ENCODE results near the gene NYAP2.

Gene NYAP2

DNA sequence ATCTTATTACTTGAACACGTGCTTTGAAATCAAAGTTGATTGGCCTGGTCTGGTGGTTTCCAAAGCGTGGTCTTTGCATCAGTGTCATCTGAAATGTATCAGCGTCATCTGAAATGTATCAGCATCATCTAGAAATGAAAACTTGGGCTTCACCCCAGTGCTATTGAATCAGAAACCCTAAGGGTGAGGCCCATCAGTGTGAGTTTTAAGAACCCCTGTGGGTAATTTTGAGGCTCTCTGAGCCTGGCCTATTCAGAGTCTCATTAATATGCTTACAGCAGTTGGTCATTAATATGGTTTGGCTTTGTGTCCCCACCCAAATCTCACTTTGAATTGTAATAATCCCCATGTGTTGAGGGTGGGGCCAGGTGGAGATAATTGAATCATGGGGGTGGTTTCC, 85.2 kb downstream of the NYAP2 start:
- no peak for DNase-seq (ENCODE audit: low read depth, low spot score)

GRCh38 chr2:225486236-225486635, 86.7 kb downstream of the NYAP2 start:
- no peak for DNase-seq (ENCODE audit: low read depth, low spot score)

DNA sequence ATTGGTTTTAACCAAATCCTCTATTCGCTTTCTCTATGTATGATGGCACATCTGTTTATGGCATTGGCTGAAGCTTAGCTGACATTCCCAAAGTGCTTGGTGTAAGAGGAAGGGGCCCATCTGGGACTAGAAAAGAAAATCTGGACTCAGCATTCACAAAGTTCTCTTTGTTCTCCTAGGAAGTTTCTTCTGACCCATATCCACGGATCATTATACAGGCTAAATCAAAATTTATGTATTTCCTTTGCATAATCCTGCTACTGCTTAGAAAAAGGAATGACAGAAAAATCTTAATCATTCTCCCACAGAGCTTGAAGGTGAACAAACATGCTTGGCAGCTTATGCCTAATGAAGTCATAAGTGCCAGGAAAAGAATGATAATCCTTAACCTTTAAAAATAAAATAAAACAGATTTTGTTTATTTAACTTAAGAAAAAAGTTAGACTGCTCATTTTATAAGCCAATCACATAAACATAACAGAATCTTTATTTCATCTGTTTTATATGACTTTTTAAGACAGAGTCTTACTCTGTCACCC, 88.4 kb downstream of the NYAP2 start:
- DNase-seq (ENCODE audit: low read depth, low spot score) = no peak

GRCh38 chr2:225488743-225489142, 89.2 kb downstream of the NYAP2 start:
- no peak for DNase-seq (ENCODE audit: low read depth, low spot score)

DNA sequence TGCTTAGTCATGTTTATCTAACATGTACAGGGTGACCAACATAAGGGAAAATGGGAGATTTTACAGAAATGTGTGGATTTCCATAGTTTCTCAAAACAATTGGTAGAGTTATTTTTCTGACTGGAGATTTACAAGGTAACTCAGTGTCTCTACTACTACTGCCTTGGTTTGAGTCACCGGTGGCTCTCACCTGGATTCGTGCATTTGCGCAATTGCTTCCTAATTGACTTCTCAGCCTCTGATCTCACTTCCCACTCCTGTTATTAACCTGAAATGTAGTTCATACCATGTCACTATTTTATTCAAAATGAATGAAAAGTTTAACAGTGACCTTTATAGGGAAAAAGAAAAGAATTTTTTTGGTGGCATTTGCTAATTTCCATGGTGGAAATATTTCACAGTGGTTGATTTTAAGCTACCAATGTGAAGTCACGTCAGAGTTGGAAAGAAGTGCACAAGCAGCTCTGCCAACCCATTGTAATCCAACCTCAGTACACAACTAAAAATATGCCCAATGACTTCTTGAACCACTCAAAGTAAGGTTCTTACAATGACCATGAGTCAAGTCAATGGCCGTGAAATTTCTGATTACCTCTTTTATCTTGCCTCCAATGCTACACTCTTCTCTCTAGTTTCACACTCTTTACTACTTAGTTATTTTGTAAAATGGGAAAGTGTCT, 94.0 kb downstream of the NYAP2 start:
- no peak for DNase-seq (ENCODE audit: low read depth, low spot score)

GRCh38 chr2:225494100-225494459, 94.6 kb downstream of the NYAP2 start:
- DNase-seq (ENCODE audit: low read depth, low spot score) = no peak

DNA sequence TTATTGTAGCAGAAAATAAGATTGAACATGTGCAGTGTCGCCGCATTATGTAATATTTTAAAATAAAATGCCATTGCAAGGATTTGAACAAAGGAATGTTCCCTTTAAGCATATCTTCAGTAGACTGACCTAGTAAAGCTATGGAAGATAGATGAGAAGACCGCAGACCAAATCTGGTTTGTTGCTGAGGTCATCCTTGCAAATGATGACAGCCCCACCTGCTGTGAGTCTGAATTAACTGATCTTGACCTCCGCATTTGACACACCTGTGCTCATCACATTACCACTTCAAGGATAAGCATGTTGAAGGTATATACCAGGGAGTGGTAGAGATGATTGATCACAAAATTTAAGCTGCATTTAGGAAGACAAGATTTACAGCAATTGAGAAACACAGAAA, 96.2 kb downstream of the NYAP2 start:
- DNase-seq (ENCODE audit: low read depth, low spot score) = no peak

- no peak for DNase-seq (ENCODE audit: low read depth, low spot score)
Measured at GRCh38 chr2:225496568-225496967, 97.1 kb downstream of the NYAP2 start.

GRCh38 chr2:225497166-225497565, 97.7 kb downstream of the NYAP2 start:
- DNase-seq (ENCODE audit: low read depth, low spot score) = no peak

- no peak for DNase-seq (ENCODE audit: low read depth, low spot score)
Measured at GRCh38 chr2:225501022-225501421, 101.5 kb downstream of the NYAP2 start.

DNA sequence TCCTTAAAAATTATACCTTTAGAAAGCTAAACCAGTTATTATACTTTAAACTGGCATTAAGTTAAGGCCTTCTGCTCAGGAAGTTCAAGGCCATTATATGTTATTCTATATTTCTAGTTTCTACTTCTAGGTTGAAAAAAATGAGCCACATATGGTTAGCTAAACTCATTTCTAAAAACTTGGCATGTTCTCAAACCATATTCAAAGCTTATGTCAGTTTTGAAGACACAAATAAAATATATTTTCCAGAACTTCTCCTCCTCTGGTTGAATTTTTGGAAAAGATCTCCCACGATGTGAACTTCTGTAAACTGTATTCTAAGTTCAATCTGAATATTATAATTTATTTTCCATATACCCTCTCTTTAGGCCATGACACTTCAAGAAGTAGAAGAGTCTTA, 103.5 kb downstream of the NYAP2 start:
- no peak for DNase-seq (ENCODE audit: low read depth, low spot score)

GRCh38 chr2:225510796-225511195, 111.3 kb downstream of the NYAP2 start:
- no peak for DNase-seq (ENCODE audit: low read depth, low spot score)

DNA sequence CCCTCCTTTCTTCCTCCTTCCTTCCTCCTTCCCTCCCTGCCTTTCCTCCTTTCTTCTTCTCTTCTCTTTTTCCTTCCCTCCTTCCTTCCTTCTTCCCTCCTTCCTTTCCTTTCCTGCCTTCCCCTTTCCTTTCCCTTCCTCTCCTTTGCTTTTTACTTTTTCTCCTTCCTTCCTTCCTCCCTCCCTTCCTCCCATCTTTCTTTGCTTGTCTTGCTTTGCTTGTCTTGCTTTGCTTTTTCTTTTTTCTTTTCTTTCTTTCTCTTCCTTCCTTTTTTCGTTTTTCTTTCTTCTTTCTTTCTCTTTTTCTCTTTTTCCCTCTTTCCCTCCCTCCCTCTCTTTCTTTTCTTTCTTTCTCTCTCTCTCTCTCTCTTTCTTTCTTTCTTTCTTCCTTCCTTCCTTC, 113.0 kb downstream of the NYAP2 start:
- no peak for DNase-seq (ENCODE audit: low read depth, low spot score)

GRCh38 chr2:225512876-225513540, 113.5 kb downstream of the NYAP2 start:
- DNase-seq (ENCODE audit: low read depth, low spot score) = no peak

- no peak for DNase-seq (ENCODE audit: low read depth, low spot score)
Measured at GRCh38 chr2:225515033-225515432, 115.5 kb downstream of the NYAP2 start.

DNA sequence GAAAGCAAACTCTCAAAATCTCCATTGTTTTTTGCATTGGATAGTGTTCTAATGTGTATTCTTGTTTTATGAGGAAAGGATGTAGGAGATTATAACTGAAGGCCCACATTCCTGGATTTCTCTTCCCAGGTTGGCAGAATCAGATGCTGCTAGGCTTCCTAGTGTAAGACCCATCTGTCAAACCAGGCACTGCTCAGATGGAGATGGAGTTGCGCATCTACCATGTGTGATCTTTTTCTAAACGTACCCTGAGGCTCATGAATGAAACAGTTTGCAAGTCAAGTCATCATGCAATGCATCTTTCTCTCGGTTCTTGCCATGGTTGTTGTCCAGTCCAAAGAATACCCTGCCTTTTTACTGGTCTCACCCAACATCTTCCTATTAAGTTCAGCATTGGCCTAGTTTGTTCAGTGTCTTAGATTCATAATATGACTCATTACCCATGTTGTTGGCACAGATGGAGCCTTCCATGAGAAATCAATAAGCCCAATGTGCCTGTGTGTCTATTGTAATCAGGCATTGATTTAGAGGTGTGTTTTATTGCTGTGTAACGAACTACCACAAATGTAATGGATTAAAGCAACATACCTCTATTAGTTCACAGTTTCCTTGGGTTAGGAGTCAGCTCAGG, 127.4 kb downstream of the NYAP2 start:
- DNase-seq (ENCODE audit: low read depth, low spot score) = no peak

DNA sequence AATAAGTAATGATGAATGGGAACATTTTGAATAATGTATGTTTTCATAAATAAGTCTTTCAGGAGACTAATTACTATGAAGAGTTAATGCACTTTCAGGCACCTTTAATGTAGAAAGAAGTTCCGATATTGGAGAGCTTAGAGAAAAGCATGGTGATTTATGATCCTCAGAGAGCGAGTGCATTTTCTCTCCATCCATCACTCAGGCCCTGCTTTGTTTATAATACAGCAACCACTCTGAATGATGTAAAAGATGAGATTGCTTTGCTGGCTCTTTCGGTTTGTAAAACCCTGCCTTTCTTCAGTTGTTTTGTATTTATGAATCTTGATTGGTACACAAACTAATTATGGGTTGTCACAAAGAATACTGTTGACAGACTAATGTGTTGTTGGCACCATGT, 132.0 kb downstream of the NYAP2 start:
- DNase-seq (ENCODE audit: low read depth, low spot score) = no peak

GRCh38 chr2:225532096-225532495, 132.6 kb downstream of the NYAP2 start:
- no peak for DNase-seq (ENCODE audit: low read depth, low spot score)

DNA sequence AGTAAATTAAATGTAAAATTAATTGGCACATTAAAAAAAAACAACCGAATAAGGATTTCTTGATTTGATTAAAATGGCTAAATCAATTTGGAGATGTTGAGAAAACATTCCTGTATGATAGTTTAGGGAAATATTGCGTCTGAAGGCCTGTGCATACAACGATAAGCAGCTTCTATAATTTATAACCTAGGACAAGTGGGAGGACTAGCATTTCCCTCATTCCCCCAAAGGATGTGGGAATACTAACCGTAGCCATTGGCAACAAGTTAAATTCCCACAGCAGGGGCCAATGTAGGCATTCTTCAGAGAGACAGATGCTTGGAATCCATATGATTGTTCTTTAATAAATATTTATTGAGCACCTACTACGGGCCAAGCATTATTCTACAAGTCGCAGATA, 134.5 kb downstream of the NYAP2 start:
- no peak for DNase-seq (ENCODE audit: low read depth, low spot score)

- no peak for DNase-seq (ENCODE audit: low read depth, low spot score)
Measured at GRCh38 chr2:225534697-225535096, 135.2 kb downstream of the NYAP2 start.

DNA sequence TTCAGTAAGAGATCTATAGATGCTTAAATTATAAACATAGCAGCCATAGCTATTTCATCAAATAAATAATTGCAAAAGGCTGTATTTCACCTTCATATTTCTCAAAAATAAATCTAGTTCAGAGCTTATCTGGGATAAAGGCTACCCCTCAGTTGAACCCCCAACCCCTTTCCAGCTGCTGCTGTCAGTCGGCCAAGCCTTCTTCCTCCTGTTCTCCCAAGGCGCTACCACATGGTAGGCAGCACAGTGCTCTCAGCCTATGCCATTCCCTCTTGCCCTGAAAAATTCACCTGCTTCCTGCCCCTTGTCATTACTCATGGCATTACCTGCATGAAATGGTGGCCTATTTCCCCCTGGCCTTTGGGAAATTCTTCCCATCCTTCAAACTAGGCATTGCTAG, 136.5 kb downstream of the NYAP2 start:
- DNase-seq (ENCODE audit: low read depth, low spot score) = no peak

DNA sequence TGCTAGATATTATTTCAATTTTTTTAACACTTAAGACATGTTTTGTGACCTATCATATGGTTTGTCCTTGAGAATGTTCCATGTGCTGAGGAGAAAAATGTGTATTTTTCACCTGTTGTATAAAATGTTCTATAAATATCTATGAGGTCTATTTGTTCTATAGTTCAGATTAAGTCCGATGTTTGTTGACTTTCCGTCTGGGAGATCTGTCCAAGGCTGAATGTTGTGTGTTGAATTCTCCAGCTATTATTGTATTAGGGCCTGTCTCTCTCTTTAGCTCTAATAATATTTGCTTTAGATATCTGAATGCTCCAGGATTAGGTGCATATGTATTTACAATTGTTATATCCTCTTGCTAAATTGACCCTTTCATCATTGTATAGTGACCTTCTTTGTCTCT, 144.1 kb downstream of the NYAP2 start:
- DNase-seq (ENCODE audit: low read depth, low spot score) = no peak

DNA sequence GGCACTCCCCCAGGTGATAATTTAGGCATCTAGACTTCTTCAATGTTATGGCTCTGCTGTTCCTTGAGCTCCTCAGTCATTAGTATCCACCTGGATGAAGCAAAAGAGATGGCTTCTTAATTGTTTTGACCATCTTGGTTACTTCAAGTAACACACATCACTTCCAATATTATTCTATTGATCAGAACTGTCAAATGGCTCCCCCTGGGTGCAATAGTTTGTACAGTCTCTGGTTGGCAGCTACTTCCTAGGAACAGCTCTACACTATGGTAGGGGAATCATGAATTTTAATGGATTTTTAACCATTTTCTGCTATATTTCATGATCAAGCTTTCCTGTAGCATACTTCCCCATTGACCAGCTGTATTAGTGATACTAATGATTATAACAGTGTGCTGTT, 157.0 kb downstream of the NYAP2 start:
- DNase-seq (ENCODE audit: low read depth, low spot score) = no peak

Measured in ELF-1 (cell line).